Duodenal mucosa (tissue), 2 donors: ENCODE results near the gene DNAH17.

ENCODE experiments used
- H3K27ac ChIP-seq: one replicate; pipeline ENCODE4 v1.7.0; 2013; ENCODE audit warnings: low read depth, low read length
- H3K27me3 ChIP-seq, 2 donors: one replicate each; pipeline ENCODE4 v1.7.0; 2013; ENCODE audit warnings: low read length in 2 of 2, control low read depth in 1 of 2; ENCODE audit not compliant: insufficient read depth in 2 of 2, control insufficient read depth in 1 of 2
- H3K36me3 ChIP-seq, 2 donors: one replicate each; pipeline ENCODE4 v1.7.0; 2013; ENCODE audit warnings: low read length in 2 of 2, control low read depth in 1 of 2; ENCODE audit not compliant: insufficient read depth in 2 of 2, control insufficient read depth in 1 of 2
- H3K4me1 ChIP-seq, 2 donors: one replicate each; pipeline ENCODE4 v1.7.0; 2013; ENCODE audit warnings: low read length in 2 of 2, control low read depth in 1 of 2; ENCODE audit not compliant: insufficient read depth in 2 of 2, control insufficient read depth in 1 of 2
- H3K4me3 ChIP-seq, 2 donors: one replicate each; pipeline ENCODE4 v1.7.0; 2013; ENCODE audit warnings: low read length in 2 of 2, low read depth in 1 of 2
- H3K9ac ChIP-seq, 2 donors: one replicate each; pipeline ENCODE4 v1.7.0; 2013; ENCODE audit warnings: low read length in 2 of 2, low read depth in 1 of 2
- H3K9me3 ChIP-seq, 2 donors: one replicate each; pipeline ENCODE4 v1.7.0; 2013; ENCODE audit warnings: low read length in 2 of 2, control low read depth in 1 of 2; ENCODE audit not compliant: control insufficient read depth in 1 of 2

Gene DNAH17

DNA sequence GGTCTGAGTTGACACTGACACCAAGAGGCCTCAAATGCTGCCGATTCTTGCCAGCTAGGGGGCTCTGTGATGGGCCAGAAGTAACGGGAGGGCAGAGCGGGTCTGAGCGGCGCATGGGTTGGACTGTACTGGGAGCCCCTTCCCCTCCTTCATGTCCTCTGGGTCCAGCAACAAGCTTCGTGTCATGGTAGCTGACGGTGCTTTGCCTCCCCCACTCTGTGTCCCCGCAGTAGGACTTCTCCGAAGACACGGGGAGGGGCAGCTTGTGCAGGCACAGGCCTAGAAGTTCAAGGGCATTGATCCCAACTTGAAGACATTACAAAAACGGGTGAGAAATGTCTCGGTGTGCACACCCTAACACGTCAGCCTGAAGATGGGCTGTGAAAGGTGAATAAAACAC, 39.8 kb upstream of the DNAH17 start:
- Histone ChIP-seq H3K27ac (no peak overlapping the region), H3K9me3 (no peaks in the 10 kb centered on the region), H3K4me1 (no peaks in the 10 kb centered on the region), H3K27me3 (no peaks in the 10 kb centered on the region), H3K4me3 (no peak overlapping the region), H3K9ac (no peak overlapping the region), H3K36me3 (no peaks in the 10 kb centered on the region)

DNA sequence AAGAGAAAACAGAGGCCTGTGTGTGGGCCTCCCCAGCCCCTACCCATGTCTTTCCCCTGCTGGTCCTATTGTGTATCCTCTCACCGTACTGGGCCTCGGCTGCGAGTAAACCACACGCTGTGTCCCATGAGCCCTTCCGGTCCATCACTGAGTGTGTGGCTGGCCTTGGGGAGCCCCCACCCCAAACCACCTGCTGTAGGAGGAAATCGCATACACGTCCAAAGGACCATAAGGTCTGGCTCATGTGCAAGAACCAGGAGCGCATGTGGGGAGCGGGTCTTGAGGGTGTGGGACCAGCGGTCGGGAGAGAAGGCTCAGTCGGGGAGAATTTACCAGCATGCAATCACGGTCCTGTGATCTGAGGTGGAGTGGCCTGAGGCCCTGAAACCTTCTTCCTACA, 38.4 kb upstream of the DNAH17 start:
- Histone ChIP-seq H3K27me3 (no peaks in the 10 kb centered on the region), H3K36me3 (no peaks in the 10 kb centered on the region), H3K4me3 (no peak overlapping the region), H3K9ac (no peak overlapping the region), H3K27ac (no peak overlapping the region), H3K4me1 (no peaks in the 10 kb centered on the region), H3K9me3 (no peaks in the 10 kb centered on the region)

- Histone ChIP-seq H3K27me3 (no peaks in the 10 kb centered on the region), H3K9ac (no peak overlapping the region), H3K4me1 (no peaks in the 10 kb centered on the region), H3K27ac (no peak overlapping the region), H3K4me3 (no peak overlapping the region), H3K36me3 (no peaks in the 10 kb centered on the region), H3K9me3 (no peaks in the 10 kb centered on the region)
Measured at GRCh38 chr17:78613416-78613815, 36.2 kb upstream of the DNAH17 start.

GRCh38 chr17:78611607-78612006, 34.4 kb upstream of the DNAH17 start:
- Histone ChIP-seq H3K27me3 (no peaks in the 10 kb centered on the region), H3K4me3 (no peak overlapping the region), H3K4me1 (no peaks in the 10 kb centered on the region), H3K9me3 (no peaks in the 10 kb centered on the region), H3K9ac (no peak overlapping the region), H3K36me3 (no peaks in the 10 kb centered on the region), H3K27ac (no peak overlapping the region)

DNA sequence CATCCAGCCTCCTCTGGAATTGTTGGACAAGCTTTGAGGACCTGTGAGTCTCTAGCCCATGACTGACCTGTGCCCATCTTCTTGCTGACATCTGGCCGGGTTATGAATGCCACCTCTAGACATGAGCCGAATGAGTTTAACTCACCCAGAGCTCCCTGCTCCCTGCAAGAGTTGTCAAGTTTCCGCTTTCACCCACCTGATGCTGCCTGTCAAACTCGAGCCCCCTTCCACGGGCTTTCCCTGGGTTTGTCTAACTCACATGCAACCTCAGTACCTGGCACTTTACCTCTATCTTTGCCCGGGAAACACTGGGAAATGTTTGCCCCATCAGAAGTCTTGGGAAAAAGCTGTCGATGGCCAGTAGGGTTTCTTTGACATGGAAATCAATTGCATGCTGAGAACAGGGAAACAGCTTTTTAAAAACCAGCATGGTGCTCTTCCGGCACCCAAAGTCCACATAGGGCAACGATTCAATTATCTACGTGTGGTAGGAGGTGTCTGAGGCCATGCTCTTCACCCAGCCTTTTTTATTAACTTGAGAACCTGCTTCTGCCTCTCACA, 33.8 kb upstream of the DNAH17 start:
- Histone ChIP-seq H3K27ac (no peak overlapping the region), H3K27me3 (no peaks in the 10 kb centered on the region), H3K4me3 (no peak overlapping the region), H3K9me3 (no peaks in the 10 kb centered on the region), H3K9ac (no peak overlapping the region), H3K4me1 (no peaks in the 10 kb centered on the region), H3K36me3 (no peaks in the 10 kb centered on the region)

DNA sequence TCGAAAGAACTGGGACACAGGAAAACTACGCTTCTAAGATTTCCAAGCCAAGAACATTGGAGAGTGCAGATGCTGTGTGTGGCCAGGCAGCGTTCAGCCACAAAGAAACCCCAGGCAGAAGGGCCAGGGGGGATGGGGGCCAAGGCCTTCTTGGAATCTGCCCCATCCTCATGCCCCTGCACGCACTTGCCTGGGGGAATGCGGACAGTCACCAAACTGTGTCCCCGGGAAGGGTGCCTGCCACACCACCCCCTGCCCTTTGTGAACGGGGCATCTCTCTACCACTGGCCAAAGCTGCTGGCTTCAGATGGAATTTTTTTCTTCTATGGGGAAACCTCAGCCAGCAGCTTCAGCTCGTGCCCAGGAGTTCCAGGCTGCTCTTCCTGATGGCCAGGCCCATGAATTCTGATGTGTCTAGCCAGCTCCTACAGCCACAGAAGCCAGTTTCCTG, 32.0 kb upstream of the DNAH17 start:
- Histone ChIP-seq H3K27me3 (no peaks in the 10 kb centered on the region), H3K4me3 (no peak overlapping the region), H3K9me3 (no peaks in the 10 kb centered on the region), H3K27ac (no peak overlapping the region), H3K36me3 (no peaks in the 10 kb centered on the region), H3K9ac (no peak overlapping the region), H3K4me1 (no peaks in the 10 kb centered on the region)

GRCh38 chr17:78608804-78609186, 31.6 kb upstream of the DNAH17 start:
- Histone ChIP-seq H3K4me1 (no peaks in the 10 kb centered on the region), H3K4me3 (no peak overlapping the region), H3K9ac (no peak overlapping the region), H3K27ac (no peak overlapping the region), H3K36me3 (no peaks in the 10 kb centered on the region), H3K27me3 (no peaks in the 10 kb centered on the region), H3K9me3 (no peaks in the 10 kb centered on the region)

GRCh38 chr17:78608122-78608803, 31.1 kb upstream of the DNAH17 start:
- Histone ChIP-seq H3K36me3 (no peaks in the 10 kb centered on the region), H3K9ac (no peak overlapping the region), H3K27me3 (no peaks in the 10 kb centered on the region), H3K4me1 (no peaks in the 10 kb centered on the region), H3K9me3 (no peaks in the 10 kb centered on the region), H3K4me3 (no peak overlapping the region), H3K27ac (no peak overlapping the region)

DNA sequence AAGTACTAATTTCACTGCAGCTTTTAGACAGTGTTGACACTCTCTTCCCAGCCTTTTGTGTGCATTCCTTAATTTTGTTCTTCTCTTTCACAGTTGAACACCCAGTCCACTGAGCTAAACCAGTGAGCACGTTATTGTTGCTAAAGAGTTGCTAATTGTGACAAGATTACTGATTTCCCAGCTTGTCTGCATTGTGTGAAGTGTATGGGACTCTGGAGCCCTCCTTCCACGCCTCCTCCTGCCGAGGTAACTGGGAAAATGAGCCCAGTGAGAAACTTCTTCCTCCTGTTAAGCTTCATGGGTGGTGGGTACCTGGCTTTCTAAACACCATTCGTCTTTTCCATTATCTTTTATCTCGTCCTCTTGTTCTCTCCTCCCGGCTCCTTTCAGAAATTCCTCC, 29.8 kb upstream of the DNAH17 start:
- no peaks in the 10 kb centered on the region for H3K27me3 ChIP-seq
- H3K9me3 ChIP-seq = no peaks in the 10 kb centered on the region
- no peak overlapping the region for H3K4me3 ChIP-seq
- no peaks in the 10 kb centered on the region for H3K36me3 ChIP-seq
- no peak overlapping the region for H3K27ac ChIP-seq
- no peak overlapping the region for H3K9ac ChIP-seq
- H3K4me1 ChIP-seq = no peaks in the 10 kb centered on the region

DNA sequence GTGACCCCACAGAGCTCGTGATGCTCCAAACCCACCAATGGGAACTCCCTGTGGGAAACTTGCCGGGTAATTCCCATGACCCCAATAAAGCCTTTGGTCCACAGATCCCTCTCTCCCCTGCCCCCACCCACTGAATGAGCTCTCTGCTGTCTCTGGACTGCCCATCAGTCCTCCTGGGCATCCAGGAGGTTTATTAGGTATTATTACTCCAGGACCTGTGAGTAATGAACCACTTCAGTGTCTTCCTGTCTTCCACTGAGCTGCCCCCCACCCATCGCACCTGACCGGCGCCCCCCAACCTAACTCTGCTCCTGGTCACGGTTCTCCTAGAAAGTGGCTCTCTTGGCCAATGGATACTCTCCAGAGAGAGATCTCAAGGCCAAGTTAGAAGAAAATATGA, 28.7 kb upstream of the DNAH17 start:
- Histone ChIP-seq H3K27ac (no peak overlapping the region), H3K9me3 (no peaks in the 10 kb centered on the region), H3K4me3 (no peak overlapping the region), H3K27me3 (no peaks in the 10 kb centered on the region), H3K9ac (no peak overlapping the region), H3K36me3 (no peaks in the 10 kb centered on the region), H3K4me1 (no peaks in the 10 kb centered on the region)
